HEK293 (cell line): Measurements from ENCODE around the gene PDZD4.

Experiments
- CTCF ChIP-seq: fragments of 450-650 bp; formaldehyde crosslinking; IDR thresholded peaks from 2 replicates; pipeline ENCODE4 v1.5.1; 2016; ENCODE audit warnings: missing biosample characterization, missing genetic modification characterization
- RBAK ChIP-seq: fragments of 450-650 bp; formaldehyde crosslinking; IDR thresholded peaks from 2 replicates; pipeline ENCODE4 v1.5.1; 2016; ENCODE audit warnings: missing biosample characterization, missing genetic modification characterization
- REST ChIP-seq: fragments of 450-650 bp; formaldehyde crosslinking; IDR thresholded peaks from 2 replicates; pipeline ENCODE4 v1.5.1; 2016; ENCODE audit warnings: missing biosample characterization, missing genetic modification characterization
- ZNF214 ChIP-seq: fragments of 450-650 bp; formaldehyde crosslinking; IDR thresholded peaks from 2 replicates; pipeline ENCODE4 v1.5.1; 2017; ENCODE audit warnings: missing biosample characterization, mild to moderate bottlenecking, missing genetic modification characterization, borderline replicate concordance
- ZXDB ChIP-seq: fragments of 450-650 bp; formaldehyde crosslinking; IDR thresholded peaks from 2 replicates; pipeline ENCODE4 v1.5.1; 2016; ENCODE audit warnings: missing biosample characterization, missing genetic modification characterization

- TF ChIP-seq ZNF214 (tag by site-specific recombination) = no peak
- no peak for TF ChIP-seq REST
- TF ChIP-seq ZXDB (tag by site-specific recombination) = no peak
- TF ChIP-seq CTCF (tag by site-specific recombination) = no peak
- no peak for TF ChIP-seq RBAK (tag by site-specific recombination)
These were observed 40.5 kb upstream of the PDZD4 start for GRCh38 chrX:153870791-153871360.
